Muscle layer of duodenum (tissue), 2 donors: ENCODE results near the gene CAMKK1.

Experiments
- H3K27ac ChIP-seq: one replicate; pipeline ENCODE4 v1.7.0; 2013; ENCODE audit warnings: mild to moderate bottlenecking, low read length
- H3K27me3 ChIP-seq: one replicate; pipeline ENCODE4 v1.7.0; 2013; ENCODE audit warnings: low read depth, mild to moderate bottlenecking, control low read depth, low read length
- H3K36me3 ChIP-seq, 2 donors: one replicate each; pipeline ENCODE4 v1.7.0; 2013; ENCODE audit warnings: low read length in 2 of 2, control low read depth in 1 of 2, mild to moderate bottlenecking in 1 of 2; ENCODE audit not compliant: insufficient read depth in 2 of 2, control insufficient read depth in 1 of 2
- H3K4me1 ChIP-seq, 2 donors: one replicate each; pipeline ENCODE4 v1.7.0; 2013; ENCODE audit warnings: low read length in 2 of 2, mild to moderate bottlenecking in 2 of 2, control low read depth in 1 of 2, moderate library complexity in 1 of 2; ENCODE audit not compliant: insufficient read depth in 2 of 2, control insufficient read depth in 1 of 2
- H3K4me3 ChIP-seq, 2 donors: one replicate each; pipeline ENCODE4 v1.7.0; 2013; ENCODE audit warnings: low read length in 2 of 2, low read depth in 1 of 2, mild to moderate bottlenecking in 1 of 2
- H3K9me3 ChIP-seq, 2 donors: one replicate each; pipeline ENCODE4 v1.7.0; 2013; ENCODE audit warnings: low read length in 2 of 2, control low read depth in 1 of 2, mild to moderate bottlenecking in 1 of 2; ENCODE audit not compliant: control insufficient read depth in 1 of 2
- donor health status: healthy.

The CAMKK1 gene

GRCh38 chr17:3814361-3814760 lies 78.5 kb downstream of the CAMKK1 start:
- Histone ChIP-seq H3K36me3 (peaks cover 74 to 80% of the 10 kb centered on the region in 2 donors), H3K27ac (no peak overlapping the region), H3K4me1 (no peaks in the 10 kb centered on the region), H3K27me3 (no peaks in the 10 kb centered on the region), H3K4me3 (no peak overlapping the region), H3K9me3 (no peaks in the 10 kb centered on the region)

GRCh38 chr17:3813171-3813570 lies 79.7 kb downstream of the CAMKK1 start:
- Histone ChIP-seq H3K9me3 (no peaks in the 10 kb centered on the region), H3K36me3 (peaks cover 65 to 80% of the 10 kb centered on the region in 2 donors), H3K27me3 (no peaks in the 10 kb centered on the region), H3K27ac (no peak overlapping the region), H3K4me3 (no peak overlapping the region), H3K4me1 (no peaks in the 10 kb centered on the region)

- Histone ChIP-seq H3K4me1 (no peaks in the 10 kb centered on the region), H3K27me3 (no peaks in the 10 kb centered on the region), H3K9me3 (no peaks in the 10 kb centered on the region), H3K4me3 (no peak overlapping the region), H3K36me3 (peaks cover 64 to 83% of the 10 kb centered on the region in 2 donors), H3K27ac (no peak overlapping the region)
Measured at GRCh38 chr17:3812771-3813170, 80.1 kb downstream of the CAMKK1 start.

- H3K4me1 ChIP-seq = no peaks in the 10 kb centered on the region
- no peak overlapping the region for H3K27ac ChIP-seq
Measured at GRCh38 chr17:3812284-3812683, 80.6 kb downstream of the CAMKK1 start.

More at GRCh38 chr17:3812284-3812683, 80.6 kb downstream of the CAMKK1 start:
- Histone ChIP-seq H3K27me3 (no peaks in the 10 kb centered on the region), H3K4me3 (no peak overlapping the region), H3K36me3 (peaks cover 66 to 84% of the 10 kb centered on the region in 2 donors), H3K9me3 (no peaks in the 10 kb centered on the region)
